ENCODE results near the gene KRTAP10-3. TPM values are rescaled to one million over a fixed set of nuclear protein-coding genes. Genes with fewer than 3 reads are reported as not detected.

KRTAP10-3 gene
- total RNA-seq, 1 experiment from 2014 or later, result not detected

- intact Hi-C loops (cut with micrococcal nuclease; ENCODE audit: unreplicated experiment), result no loop called here
- ChIA-PET POLR2A (no interaction called here), CTCF (no interaction called here)
- no peak for DNase-seq
- H3K4me1 ChIP-seq, result no peaks in the 10 kb centered on the region
- H3K9me3 ChIP-seq, result peaks cover 18% of the 10 kb centered on the region
- Mint-ChIP-seq H3K4me3 (ENCODE audit: unreplicated experiment) (no peak overlapping the region), H3K4me1 (ENCODE audit: low read depth, unreplicated experiment) (peaks cover 8% of the 10 kb centered on the region), H3K9me3 (ENCODE audit: unreplicated experiment) (peaks cover 54% of the 10 kb centered on the region), H3K36me3 (ENCODE audit: insufficient read depth, unreplicated experiment) (peaks cover 5% of the 10 kb centered on the region), H3K27me3 (ENCODE audit: insufficient read depth, unreplicated experiment) (no peaks in the 10 kb centered on the region), H3K27ac (ENCODE audit: unreplicated experiment) (no peak overlapping the region)
- no peaks in the 10 kb centered on the region for H3K27me3 ChIP-seq (replicated peaks; ENCODE audit: control insufficient read depth, insufficient read depth, low read length)
- no peaks in the 10 kb centered on the region for H3K36me3 ChIP-seq (ENCODE audit: control insufficient read depth, insufficient read depth, low read length)
- no TSS peak for BruUV-seq (replicated peaks)
- no peak overlapping the region for H3K4me3 ChIP-seq (ENCODE audit: low read depth, low read length)
- no peak for TF ChIP-seq CTCF (IDR thresholded peaks at IDR 0.05; ENCODE audit: insufficient read depth in 1 of 2, low read depth in 1 of 2, low read length in 1 of 2, severe bottlenecking in 1 of 2, unreplicated experiment in 1 of 2)
Measured at GRCh38 chr21:44579056-44579832, 20.6 kb upstream of the KRTAP10-3 start.

- no peaks in the 10 kb centered on the region for H3K36me3 ChIP-seq (ENCODE audit: control insufficient read depth, insufficient read depth, low read length)
- no peak overlapping the region for H3K27ac Mint-ChIP-seq (ENCODE audit: unreplicated experiment)
- H3K4me1 Mint-ChIP-seq (ENCODE audit: low read depth, unreplicated experiment), result peaks cover 8% of the 10 kb centered on the region
- H3K4me3 ChIP-seq (ENCODE audit: low read depth, low read length), result no peak overlapping the region
- intact Hi-C loops (cut with micrococcal nuclease; ENCODE audit: unreplicated experiment), result no loop called here
- ChIA-PET POLR2A (no interaction called here), CTCF (no interaction called here)
- no peaks in the 10 kb centered on the region for H3K27me3 Mint-ChIP-seq (ENCODE audit: insufficient read depth, unreplicated experiment)
- H3K36me3 Mint-ChIP-seq (ENCODE audit: insufficient read depth, unreplicated experiment), result peaks cover 5% of the 10 kb centered on the region
- no peak for DNase-seq
- H3K4me3 Mint-ChIP-seq (ENCODE audit: unreplicated experiment), result no peak overlapping the region
- no peak for TF ChIP-seq CTCF (IDR thresholded peaks at IDR 0.05; ENCODE audit: insufficient read depth in 1 of 2, low read depth in 1 of 2, low read length in 1 of 2, severe bottlenecking in 1 of 2, unreplicated experiment in 1 of 2)
- H3K27me3 ChIP-seq (replicated peaks; ENCODE audit: control insufficient read depth, insufficient read depth, low read length), result no peaks in the 10 kb centered on the region
- H3K4me1 ChIP-seq, result no peaks in the 10 kb centered on the region
- H3K9me3 ChIP-seq, result peaks cover 18% of the 10 kb centered on the region
- BruUV-seq (replicated peaks), result no TSS peak
- H3K9me3 Mint-ChIP-seq (ENCODE audit: unreplicated experiment), result peaks cover 54% of the 10 kb centered on the region
Measured at GRCh38 chr21:44578371-44579055, 19.9 kb upstream of the KRTAP10-3 start.

GRCh38 chr21:44576025-44576420 is 17.4 kb upstream of the KRTAP10-3 start:
- H3K4me1 Mint-ChIP-seq (ENCODE audit: low read depth, unreplicated experiment), result peaks cover 8% of the 10 kb centered on the region
- H3K36me3 ChIP-seq (ENCODE audit: control insufficient read depth, insufficient read depth, low read length), result no peaks in the 10 kb centered on the region
- H3K9me3 ChIP-seq, result peaks cover 5% of the 10 kb centered on the region
- POLR2A ChIA-PET, result no interaction called here
- TF ChIP-seq CTCF (IDR thresholded peaks at IDR 0.05; ENCODE audit: insufficient read depth in 1 of 2, low read depth in 1 of 2, low read length in 1 of 2, severe bottlenecking in 1 of 2, unreplicated experiment in 1 of 2), result no peak
- CTCF ChIA-PET, result no interaction called here
- no peaks in the 10 kb centered on the region for H3K27me3 ChIP-seq (replicated peaks; ENCODE audit: control insufficient read depth, insufficient read depth, low read length)
- H3K4me3 ChIP-seq (ENCODE audit: low read depth, low read length), result no peak overlapping the region
- BruUV-seq (replicated peaks), result no TSS peak
- no peaks in the 10 kb centered on the region for H3K27me3 Mint-ChIP-seq (ENCODE audit: insufficient read depth, unreplicated experiment)
- H3K27ac Mint-ChIP-seq (ENCODE audit: unreplicated experiment), result no peak overlapping the region
- intact Hi-C loops (cut with micrococcal nuclease; ENCODE audit: unreplicated experiment), result no loop called here
- peaks cover 5% of the 10 kb centered on the region for H3K36me3 Mint-ChIP-seq (ENCODE audit: insufficient read depth, unreplicated experiment)
- H3K4me1 ChIP-seq, result no peaks in the 10 kb centered on the region
- peaks cover 50% of the 10 kb centered on the region for H3K9me3 Mint-ChIP-seq (ENCODE audit: unreplicated experiment)
- H3K4me3 Mint-ChIP-seq (ENCODE audit: unreplicated experiment), result no peak overlapping the region
- DNase-seq, result no peak
